GM21619 (cell line): Measurements from ENCODE around the gene ZNF428.
"Not testable (repeated sequence)": the region's sequence is repeated elsewhere in the genome, so short reads cannot be mapped to it uniquely, and the experiment has no call there.

Source experiments
- ATAC-seq: cut with Tn5 transposase; IDR thresholded peaks from one replicate; pipeline ENCODE4 v1.9.1; 2021; ENCODE audit not compliant: unreplicated experiment

ZNF428 gene

GRCh38 chr19:43640424-43640757 lies 21.0 kb upstream of the ZNF428 start:
- ATAC-seq = no peak

GRCh38 chr19:43639519-43640423 lies 20.3 kb upstream of the ZNF428 start, which contains the start of gene CADM4:
Gene CADM4 (minus strand): TSS chr19:43639850. CDS start chr19:43639790, 60 bp downstream.
- no peak for ATAC-seq

- no peak for ATAC-seq
These were observed 19.6 kb upstream of the ZNF428 start for GRCh38 chr19:43638995-43639518.

GRCh38 chr19:43638214-43638994 lies 19.0 kb upstream of the ZNF428 start:
- ATAC-seq = no peak

GRCh38 chr19:43636121-43636683 lies 16.8 kb upstream of the ZNF428 start:
- no peak for ATAC-seq

- ATAC-seq = not testable (repeated sequence)
These were observed 16.1 kb upstream of the ZNF428 start for GRCh38 chr19:43635561-43635940.

GRCh38 chr19:43634872-43635560 lies 15.6 kb upstream of the ZNF428 start:
- ATAC-seq = no peak

GRCh38 chr19:43634506-43634871 lies 15.1 kb upstream of the ZNF428 start:
- ATAC-seq = no peak

GRCh38 chr19:43634068-43634467 lies 14.6 kb upstream of the ZNF428 start:
- no peak for ATAC-seq

- no peak for ATAC-seq
These were observed 14.1 kb upstream of the ZNF428 start for GRCh38 chr19:43633520-43633919.

GRCh38 chr19:43631491-43631890 lies 12.1 kb upstream of the ZNF428 start:
- no peak for ATAC-seq

- ATAC-seq = no peak
These were observed 9.4 kb upstream of the ZNF428 start for GRCh38 chr19:43628646-43629326.

- ATAC-seq = no peak
These were observed 7.4 kb upstream of the ZNF428 start for GRCh38 chr19:43626838-43627237.

- ATAC-seq = no peak
These were observed 6.6 kb upstream of the ZNF428 start for GRCh38 chr19:43625918-43626579.

GRCh38 chr19:43624933-43625332 lies 5.5 kb upstream of the ZNF428 start:
- no peak for ATAC-seq

GRCh38 chr19:43623889-43624670 lies 4.7 kb upstream of the ZNF428 start:
- ATAC-seq = no peak

GRCh38 chr19:43622956-43623355 lies 3.5 kb upstream of the ZNF428 start:
- ATAC-seq = no peak

GRCh38 chr19:43622070-43622469 lies 2.6 kb upstream of the ZNF428 start:
- no peak for ATAC-seq
